SK-N-SH treated with all-trans-retinoic acid at 6 μM for 48 hours (cell line): ENCODE measurements around the gene DTNB.
"Not testable (repeated sequence)": the region's sequence is repeated elsewhere in the genome, so short reads cannot be mapped to it uniquely, and the experiment has no call there.

Experiments used
- ATAC-seq: fragments of 200-7000 bp; cut with Tn5 transposase; 3 replicates; pipeline ENCODE4 v1.9.1; 2020; ENCODE audit warnings: mild to moderate bottlenecking, moderate library complexity
- BACH2 ChIP-seq: fragments of 250-450 bp; sonication (Bioruptor Pico); IDR thresholded peaks from 2 replicates; pipeline ENCODE4 v1.9.0; 2021; ENCODE audit warnings: mild to moderate bottlenecking, borderline replicate concordance
- CREB5 ChIP-seq: fragments of 250-450 bp; sonication (Bioruptor Pico); IDR thresholded peaks from 2 replicates; pipeline ENCODE4 v1.5.1; 2020; ENCODE audit warnings: low read depth, mild to moderate bottlenecking, moderate library complexity
- CSDC2 ChIP-seq: fragments of 250-450 bp; sonication (Bioruptor Pico); IDR thresholded peaks from 2 replicates; pipeline ENCODE4 v1.5.0; 2020; ENCODE audit warnings: mild to moderate bottlenecking, moderate library complexity
- CSRNP3 ChIP-seq: fragments of 250-450 bp; sonication (Bioruptor Pico); IDR thresholded peaks from 2 replicates; pipeline ENCODE4 v1.5.1; 2021; ENCODE audit warnings: mild to moderate bottlenecking, moderate library complexity
- ESRRG ChIP-seq: fragments of 250-450 bp; sonication (Bioruptor Pico); IDR thresholded peaks from 2 replicates; pipeline ENCODE4 v1.6.1; 2021; ENCODE audit warnings: mild to moderate bottlenecking
- GLIS3 ChIP-seq: fragments of 250-450 bp; sonication (Bioruptor Pico); IDR thresholded peaks from 2 replicates; pipeline ENCODE4 v1.5.0; 2020; ENCODE audit warnings: mild to moderate bottlenecking, moderate library complexity
- ISL1 ChIP-seq: fragments of 250-450 bp; sonication (Bioruptor Pico); IDR thresholded peaks from 2 replicates; pipeline ENCODE4 v2.1.2; 2022; ENCODE audit warnings: mild to moderate bottlenecking, moderate library complexity
- OSR1 ChIP-seq: fragments of 250-450 bp; sonication (Bioruptor Pico); IDR thresholded peaks from 2 replicates; pipeline ENCODE4 v1.8.0; 2022; ENCODE audit warnings: moderate library complexity, mild to moderate bottlenecking, inconsistent platforms
- PATZ1 ChIP-seq: fragments of 250-450 bp; sonication (Bioruptor Pico); IDR thresholded peaks from 2 replicates; pipeline ENCODE4 v1.8.0; 2020; ENCODE audit warnings: mild to moderate bottlenecking, moderate library complexity, borderline replicate concordance
- POU6F1 ChIP-seq: fragments of 250-450 bp; sonication (Bioruptor Pico); IDR thresholded peaks from 2 replicates; pipeline ENCODE4 v1.8.0; 2021; ENCODE audit warnings: low read depth, mild to moderate bottlenecking, moderate library complexity, borderline replicate concordance
- PPARA ChIP-seq: fragments of 250-450 bp; sonication (Bioruptor Pico); IDR thresholded peaks from 2 replicates; pipeline ENCODE4 v1.5.0; 2020; ENCODE audit warnings: mild to moderate bottlenecking, borderline replicate concordance
- SNAI2 ChIP-seq: fragments of 250-450 bp; sonication (Bioruptor Pico); IDR thresholded peaks from 2 replicates; pipeline ENCODE4 v1.5.0; 2020; ENCODE audit warnings: mild to moderate bottlenecking, moderate library complexity
- TCF4 ChIP-seq: fragments of 250-450 bp; sonication (Bioruptor Pico); IDR thresholded peaks from 2 replicates; pipeline ENCODE4 v1.8.0; 2021; ENCODE audit warnings: mild to moderate bottlenecking, moderate library complexity, borderline replicate concordance
- TOX ChIP-seq: fragments of 250-450 bp; sonication (Bioruptor Pico); IDR thresholded peaks from 2 replicates; pipeline ENCODE4 v1.8.0; 2021; ENCODE audit warnings: mild to moderate bottlenecking, moderate library complexity, borderline replicate concordance
- TSHZ2 ChIP-seq: fragments of 250-450 bp; sonication (Bioruptor Pico); IDR thresholded peaks from 2 replicates; pipeline ENCODE4 v1.5.0; 2020; ENCODE audit warnings: mild to moderate bottlenecking, moderate library complexity
- ZC3H10 ChIP-seq: fragments of 250-450 bp; sonication (Bioruptor Pico); IDR thresholded peaks from 2 replicates; pipeline ENCODE4 v1.5.1; 2021; ENCODE audit warnings: mild to moderate bottlenecking, moderate library complexity
- ZFP3 ChIP-seq: fragments of 250-450 bp; sonication (Bioruptor Pico); IDR thresholded peaks from 2 replicates; pipeline ENCODE4 v1.5.0; 2020; ENCODE audit warnings: mild to moderate bottlenecking, moderate library complexity
- ZFP30 ChIP-seq: fragments of 450-650 bp; formaldehyde crosslinking; IDR thresholded peaks from 2 replicates; pipeline ENCODE4 v1.5.0; 2022; ENCODE audit warnings: mild to moderate bottlenecking, moderate library complexity
- ZNF565 ChIP-seq: fragments of 450-650 bp; formaldehyde crosslinking; conservative IDR thresholded peaks from 2 replicates; pipeline ENCODE4 v1.5.0; 2020; ENCODE audit warnings: low read depth, mild to moderate bottlenecking, moderate library complexity
- ZNF70 ChIP-seq: fragments of 450-650 bp; formaldehyde crosslinking; IDR thresholded peaks from 2 replicates; pipeline ENCODE4 v1.5.0; 2020; ENCODE audit warnings: mild to moderate bottlenecking, moderate library complexity
- ZNF8 ChIP-seq: fragments of 450-650 bp; formaldehyde crosslinking; IDR thresholded peaks from 2 replicates; pipeline ENCODE4 v1.5.0; 2020; ENCODE audit warnings: mild to moderate bottlenecking, moderate library complexity

The DTNB gene

GRCh38 chr2:25416674-25417073, 256.7 kb downstream of the DTNB start:
- TF ChIP-seq ZFP3 (no peak), PATZ1 (CRISPR knock-in tag) (no peak), ISL1 (CRISPR knock-in tag) (no peak), OSR1 (no peak), TOX (CRISPR knock-in tag) (no peak), POU6F1 (CRISPR knock-in tag) (no peak), GLIS3 (no peak), CSRNP3 (CRISPR knock-in tag) (no peak), SNAI2 (no peak), ZC3H10 (CRISPR knock-in tag) (no peak), ZNF70 (CRISPR knock-in tag) (no peak), PPARA (no peak), ESRRG (no peak), ZNF565 (CRISPR knock-in tag) (no peak), ZNF8 (CRISPR knock-in tag) (no peak)
- no peak for ATAC-seq

GRCh38 chr2:25414781-25415180, 258.6 kb downstream of the DTNB start:
- TF ChIP-seq TCF4 (CRISPR knock-in tag): no peak
- no peak for TF ChIP-seq GLIS3
- TF ChIP-seq BACH2 (CRISPR knock-in tag): no peak
- TF ChIP-seq ISL1 (CRISPR knock-in tag): no peak
- TF ChIP-seq PATZ1 (CRISPR knock-in tag): no peak
- TF ChIP-seq CREB5: no peak
- no peak for TF ChIP-seq TSHZ2 (CRISPR knock-in tag)
- TF ChIP-seq ZNF565 (CRISPR knock-in tag): no peak
- no peak for TF ChIP-seq POU6F1 (CRISPR knock-in tag)
- no peak for TF ChIP-seq SNAI2
- TF ChIP-seq CSDC2 (CRISPR knock-in tag): no peak
- no peak for TF ChIP-seq ZC3H10 (CRISPR knock-in tag)
- no peak for TF ChIP-seq PPARA
- TF ChIP-seq ESRRG: no peak
- no peak for TF ChIP-seq ZFP3
- TF ChIP-seq ZFP30 (CRISPR knock-in tag): no peak
- no peak for TF ChIP-seq ZNF70 (CRISPR knock-in tag)
- ATAC-seq: no peak

GRCh38 chr2:25413409-25413808, 260.0 kb downstream of the DTNB start:
- ATAC-seq: not testable (repeated sequence)
